ENCODE measurements around the gene PLCB2.

The PLCB2 gene

GRCh38 chr15:40283615-40284300 is 24.0 kb downstream of the PLCB2 start:
- DNase-seq: no peak

DNA sequence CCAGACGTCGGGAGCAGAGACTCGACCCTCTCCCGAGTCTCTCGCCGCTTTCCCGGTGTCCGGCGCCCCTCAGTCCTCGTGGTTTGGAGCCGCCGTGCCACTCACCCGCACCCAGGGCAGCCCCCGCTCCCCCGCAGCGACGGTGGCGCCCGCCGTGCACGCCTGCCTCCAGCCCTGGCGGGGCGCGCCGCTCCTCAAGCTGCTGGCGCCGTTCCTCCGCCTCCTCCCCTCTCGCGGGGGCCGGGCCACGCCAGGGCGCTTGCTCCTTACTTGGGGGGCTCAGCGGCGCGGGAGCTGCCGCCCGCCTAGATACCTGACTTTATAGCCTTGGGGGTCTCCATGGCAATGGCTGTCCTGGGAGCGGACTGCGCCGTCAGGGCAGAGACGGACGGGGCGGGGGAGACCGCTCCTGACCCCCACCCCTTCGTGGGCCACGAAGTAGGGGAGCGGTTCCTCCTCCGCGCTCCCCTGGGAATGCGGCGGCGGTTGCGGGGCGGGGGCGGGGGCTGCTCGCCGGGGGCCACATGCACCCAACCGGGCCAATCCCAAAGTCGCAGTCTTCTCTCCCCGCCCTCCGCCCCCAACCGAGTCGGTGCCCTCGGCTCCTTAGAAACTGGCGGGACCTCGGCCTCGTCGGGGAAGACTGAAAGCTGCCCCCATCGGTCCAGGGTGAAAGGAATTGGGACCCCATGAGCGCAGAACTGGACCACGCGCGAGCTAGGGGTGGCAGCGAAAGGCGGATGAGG is 24.7 kb downstream of the PLCB2 start, which contains the start of gene ANKRD63:
ANKRD63 (minus strand) TSS at position 196 of the 746 bp plus-strand sequence. CDS start 478 bp downstream, outside the sequence.
- DNase-seq: peak; percentile 29

GRCh38 chr15:40282147-40282868 is 25.4 kb downstream of the PLCB2 start:
- peak; percentile 56 for DNase-seq

DNA sequence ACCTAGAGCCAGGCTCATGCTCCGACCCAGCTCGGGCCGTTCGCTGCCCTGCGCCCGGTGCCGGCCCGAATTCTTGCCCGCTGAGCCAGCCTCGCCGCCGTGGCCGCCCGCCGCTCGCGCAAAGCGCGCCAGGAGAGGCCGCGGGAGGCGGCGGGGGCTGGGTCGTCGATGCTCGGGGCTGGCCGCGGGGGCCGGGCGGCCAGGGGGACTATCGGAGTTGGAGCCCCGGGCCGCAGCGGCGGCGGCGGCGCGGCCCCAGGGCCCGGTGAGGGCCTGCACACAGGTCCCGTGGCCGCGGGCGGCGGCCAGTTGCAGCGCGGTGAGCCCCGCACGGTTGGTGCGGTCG is 26.0 kb downstream of the PLCB2 start:
- DNase-seq: no peak

GRCh38 chr15:40281057-40281800 is 26.5 kb downstream of the PLCB2 start:
- DNase-seq: no peak

DNA sequence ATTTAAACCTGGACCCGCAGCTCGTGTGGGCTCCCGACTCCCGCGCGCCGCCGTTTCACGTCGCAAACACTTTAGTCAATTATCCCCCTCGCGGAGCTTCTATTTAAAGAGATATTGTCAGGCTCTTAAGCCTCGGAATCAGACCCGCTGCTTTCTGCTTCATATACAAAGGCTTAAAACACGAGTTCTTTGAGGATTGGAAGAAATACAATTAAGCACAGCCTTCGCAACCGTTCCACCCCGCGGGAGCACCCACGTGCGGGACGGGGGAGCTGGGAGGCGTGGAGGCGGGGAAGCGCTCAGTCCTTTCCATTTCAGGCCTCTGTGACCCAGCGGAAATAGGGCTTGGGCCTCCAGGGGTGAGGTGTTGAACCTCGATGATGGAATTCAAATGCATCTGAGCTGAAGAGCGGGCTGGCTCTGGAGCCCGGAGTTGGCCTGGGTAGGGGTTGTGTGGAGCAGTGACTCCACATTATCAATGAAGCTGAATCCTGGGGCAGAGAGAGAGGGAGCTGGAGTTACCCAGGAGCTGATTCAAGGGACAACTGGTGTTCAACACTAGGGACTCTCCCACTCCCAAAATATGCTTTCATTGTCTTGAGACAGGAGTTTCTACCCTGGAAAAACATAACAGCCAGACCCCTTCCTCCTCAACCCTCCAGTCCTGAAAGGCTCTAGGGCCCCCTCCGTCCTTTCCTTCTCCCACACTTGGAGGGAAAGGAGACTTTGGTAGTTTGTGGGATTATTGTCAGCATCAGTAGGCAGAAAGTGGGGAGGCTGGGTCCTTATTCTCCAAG is 27.3 kb downstream of the PLCB2 start:
- DNase-seq: no peak

DNA sequence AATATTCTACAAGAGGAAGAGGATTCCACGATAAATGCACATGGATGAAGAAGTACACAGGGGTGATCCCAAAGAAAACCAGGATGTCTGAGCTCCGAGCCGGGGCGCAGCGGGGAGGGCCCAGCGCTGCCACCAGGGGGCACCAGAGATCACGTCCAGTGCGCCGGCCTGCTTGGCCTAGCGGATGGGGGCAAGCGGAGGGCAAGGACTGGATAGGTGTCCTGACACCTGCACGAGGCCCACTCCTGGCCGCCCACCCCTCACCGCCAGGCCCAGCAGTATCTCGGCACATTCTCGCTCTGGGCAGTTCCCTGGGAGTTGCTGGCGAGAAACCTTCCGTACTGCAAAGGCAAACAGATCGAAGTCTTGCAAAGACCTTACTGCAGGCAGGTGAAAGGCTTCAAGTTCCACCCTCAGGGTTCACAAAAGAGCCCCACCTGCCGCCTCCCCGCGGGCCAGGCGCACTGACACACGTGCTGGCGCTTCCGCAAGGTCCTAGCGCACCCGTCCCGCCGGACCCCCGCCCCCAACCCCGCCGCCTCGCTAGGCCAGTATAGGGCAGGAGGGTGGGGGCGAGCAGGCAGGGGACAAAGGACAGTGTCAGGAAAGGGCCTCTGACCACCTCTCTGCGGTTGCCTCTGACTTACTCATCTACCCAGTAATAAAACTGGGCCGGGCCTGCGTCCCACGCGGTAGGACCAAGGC is 28.1 kb downstream of the PLCB2 start:
- DNase-seq: peak; percentile 67

GRCh38 chr15:40278026-40278425 is 29.7 kb downstream of the PLCB2 start:
- DNase-seq: no peak

DNA sequence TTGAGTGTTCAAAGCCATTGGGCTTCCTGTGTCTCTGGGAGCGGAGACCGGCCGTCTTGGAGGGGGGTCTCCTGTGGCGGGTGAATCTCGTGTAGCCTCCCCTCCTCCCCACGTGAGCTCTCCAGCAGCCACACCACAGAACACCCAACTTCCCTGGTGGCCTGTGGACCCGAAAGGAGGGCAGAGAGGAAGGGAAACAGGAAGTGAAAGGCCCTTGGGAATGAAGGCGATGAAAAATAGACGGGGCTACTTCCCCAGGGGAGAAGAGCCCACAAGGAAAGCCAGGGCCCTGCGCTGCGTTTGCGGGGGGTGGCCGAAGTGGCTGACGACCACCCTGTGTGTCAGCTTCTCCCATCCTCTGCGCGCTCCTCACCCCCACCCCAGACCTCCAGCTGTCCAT is 30.3 kb downstream of the PLCB2 start:
- no peak for DNase-seq

DNA sequence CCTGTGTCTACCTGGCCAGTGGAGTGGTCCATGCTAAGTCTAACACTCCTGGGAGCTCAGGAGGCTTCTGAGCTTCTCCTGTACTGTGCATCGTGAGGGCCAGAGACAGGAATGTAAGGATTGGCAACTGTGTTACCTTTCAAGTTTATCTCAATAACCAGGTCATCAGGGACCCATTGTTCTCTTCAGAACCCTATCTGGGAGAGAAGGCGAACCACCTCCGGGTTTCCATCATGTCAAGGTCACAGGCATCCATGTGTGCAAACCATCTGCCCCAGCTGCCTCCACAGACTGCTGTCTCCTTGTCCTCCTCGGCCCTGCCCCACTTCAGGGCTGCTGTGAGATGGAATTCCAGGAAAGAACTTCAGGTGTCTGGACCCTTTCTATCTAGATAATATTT is 30.8 kb downstream of the PLCB2 start:
- no peak for DNase-seq

DNA sequence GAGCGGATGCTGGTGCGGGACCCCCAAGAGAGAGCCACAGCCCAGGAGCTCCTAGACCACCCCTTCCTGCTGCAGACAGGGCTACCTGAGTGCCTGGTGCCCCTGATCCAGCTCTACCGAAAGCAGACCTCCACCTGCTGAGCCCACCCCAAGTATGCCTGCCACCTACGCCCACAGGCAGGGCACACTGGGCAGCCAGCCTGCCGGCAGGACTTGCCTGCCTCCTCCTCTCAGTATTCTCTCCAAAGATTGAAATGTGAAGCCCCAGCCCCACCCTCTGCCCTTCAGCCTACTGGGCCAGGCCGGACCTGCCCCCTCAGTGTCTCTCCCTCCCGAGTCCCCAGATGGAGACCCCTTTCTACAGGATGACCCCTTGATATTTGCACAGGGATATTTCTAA is 31.8 kb downstream of the PLCB2 start:
- no peak for DNase-seq

DNA sequence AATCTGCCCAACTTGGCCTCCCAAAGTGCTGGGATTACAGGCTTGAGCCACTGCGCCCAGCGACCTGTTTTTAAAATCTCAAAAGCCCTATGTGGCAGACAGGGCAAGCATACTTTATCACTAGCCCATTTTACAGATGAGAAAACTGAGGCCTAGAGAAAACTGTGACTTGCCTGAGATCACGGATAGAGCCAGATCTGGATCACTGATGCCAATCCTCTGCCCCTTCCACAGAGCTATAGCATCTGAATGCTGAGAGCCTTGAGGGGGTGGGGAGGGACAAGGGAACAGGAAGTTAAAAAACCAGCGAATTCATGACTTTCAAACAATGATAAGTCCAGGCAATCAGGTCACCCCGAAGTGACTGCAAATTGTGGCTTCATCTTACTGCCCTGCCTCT is 32.2 kb downstream of the PLCB2 start:
- no peak for DNase-seq

DNA sequence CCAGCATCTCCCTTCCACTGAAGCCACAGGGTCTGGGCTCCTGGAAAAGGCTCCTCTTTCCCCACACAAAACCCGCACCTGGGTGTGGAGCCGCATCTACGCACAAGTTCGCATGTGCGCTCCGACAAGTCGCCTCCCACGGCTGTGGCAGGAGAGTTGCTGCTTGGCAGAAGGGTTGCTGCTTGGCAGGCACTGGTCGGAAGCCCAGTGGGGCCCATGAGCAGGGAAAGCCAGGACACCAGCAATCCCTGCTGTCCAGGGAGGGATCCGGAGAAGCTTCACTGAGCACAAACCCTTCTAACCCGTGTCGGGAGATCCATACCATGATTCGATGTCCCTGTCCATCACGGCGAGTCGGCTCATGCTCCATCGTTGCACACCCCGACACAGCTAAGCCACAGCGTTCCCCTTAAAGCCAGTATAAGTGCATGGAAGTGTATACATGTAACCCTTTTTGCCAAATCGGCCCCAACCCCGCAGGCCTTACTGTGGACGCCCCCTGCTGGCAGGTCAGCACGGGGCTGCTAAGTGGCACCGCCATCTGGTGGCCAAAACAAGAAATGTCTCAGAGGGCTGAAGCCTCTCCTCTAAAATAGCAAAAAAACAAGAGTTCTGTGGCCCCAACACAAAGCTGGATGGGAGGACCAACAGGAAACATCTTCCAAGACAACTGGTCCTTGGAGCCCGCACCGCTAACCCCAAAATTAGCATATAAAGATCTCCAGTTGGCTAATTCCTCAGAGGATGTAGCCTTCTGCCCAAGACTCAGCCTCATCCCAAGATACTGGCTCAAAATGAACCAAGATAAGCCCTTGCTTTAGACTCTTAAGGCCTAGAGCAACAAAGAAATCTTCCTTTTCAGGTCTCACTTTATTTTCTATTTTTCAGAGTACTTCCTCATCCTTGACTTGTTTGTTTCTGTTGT is 33.1 kb downstream of the PLCB2 start:
- peak; percentile 89 for DNase-seq

GRCh38 chr15:40273428-40273827 is 34.3 kb downstream of the PLCB2 start:
- no peak for DNase-seq

GRCh38 chr15:40272485-40273056 is 35.2 kb downstream of the PLCB2 start:
- DNase-seq: no peak

DNA sequence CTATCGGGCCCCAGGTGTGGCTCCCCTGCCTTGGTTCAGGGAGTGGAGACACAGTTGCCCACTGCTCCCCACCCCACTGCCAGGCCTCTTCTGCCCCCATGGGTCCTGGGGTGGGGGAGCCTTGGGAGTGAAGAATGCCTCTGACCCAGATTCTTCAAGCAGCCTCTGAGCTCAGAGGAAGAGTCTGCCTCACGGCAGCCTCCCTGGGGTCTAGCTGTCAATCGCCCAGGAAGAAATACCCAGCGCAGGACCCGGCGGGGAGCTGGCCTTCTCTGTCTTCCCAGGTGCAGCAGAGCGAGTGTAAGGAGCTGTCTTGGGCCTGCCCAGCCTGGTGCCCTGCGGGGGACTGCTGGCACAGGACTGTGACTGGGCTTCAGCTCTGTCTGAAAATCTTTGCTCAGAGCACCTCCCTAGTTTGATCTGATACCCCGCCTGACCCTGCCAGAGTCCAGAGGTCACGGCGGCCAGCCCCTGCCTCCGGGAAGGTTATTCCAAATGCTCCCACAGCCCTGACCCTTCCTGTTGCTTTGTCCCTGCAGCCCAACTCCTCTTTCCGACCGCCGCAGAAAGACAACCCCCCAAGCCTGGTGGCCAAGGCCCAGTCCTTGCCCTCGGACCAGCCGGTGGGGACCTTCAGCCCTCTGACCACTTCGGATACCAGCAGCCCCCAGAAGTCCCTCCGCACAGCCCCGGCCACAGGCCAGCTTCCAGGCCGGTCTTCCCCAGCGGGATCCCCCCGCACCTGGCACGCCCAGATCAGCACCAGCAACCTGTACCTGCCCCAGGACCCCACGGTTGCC is 35.9 kb downstream of the PLCB2 start:
- no peak for DNase-seq

- no peak for DNase-seq
Observed at GRCh38 chr15:40270246-40270995, 37.3 kb downstream of the PLCB2 start.

DNA sequence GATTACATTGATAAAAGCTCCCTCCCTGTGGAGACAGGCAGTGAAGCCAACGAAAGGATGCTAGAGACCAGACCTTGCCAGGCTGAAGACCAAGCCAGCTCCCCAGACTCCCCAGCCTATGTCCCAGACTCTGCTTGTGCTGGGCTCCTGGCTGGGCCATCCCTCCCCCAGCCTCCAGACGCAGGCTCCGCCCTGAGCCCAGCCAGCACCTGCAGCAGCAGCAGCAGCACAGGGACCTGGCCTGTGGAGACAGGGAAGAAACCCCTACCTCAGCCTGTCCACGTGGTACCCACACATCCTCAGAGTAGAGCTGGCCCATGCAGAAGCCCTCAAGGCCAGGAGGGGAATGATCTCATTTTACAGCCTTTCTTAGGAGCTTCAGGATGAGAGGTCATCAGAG is 38.1 kb downstream of the PLCB2 start:
- no peak for DNase-seq

DNA sequence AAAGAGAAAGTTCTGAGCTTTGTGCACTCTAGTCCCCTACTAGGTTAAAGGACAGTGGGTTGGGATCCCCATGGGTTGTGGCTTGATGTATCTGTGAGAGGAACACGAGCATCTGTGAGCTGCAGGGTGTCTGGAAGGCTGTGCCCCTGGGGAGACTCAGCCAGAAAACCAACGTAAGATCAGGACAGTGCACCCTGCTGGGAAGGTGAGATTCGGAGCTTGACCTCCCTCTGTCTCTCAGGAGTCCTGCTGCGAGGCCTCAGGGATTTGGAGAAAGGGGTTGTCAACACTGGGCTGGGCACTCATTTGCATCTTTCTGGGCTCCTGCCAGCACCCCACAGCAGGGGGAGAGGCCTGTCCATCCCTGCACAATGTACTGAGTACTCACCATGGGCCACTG is 40.1 kb downstream of the PLCB2 start:
- no peak for DNase-seq

All from CD4-positive, alpha-beta T cell treated with Interleukin-21 for 1 hour (primary cell).